ENCODE measurements around the gene AOPEP.

AOPEP gene

DNA sequence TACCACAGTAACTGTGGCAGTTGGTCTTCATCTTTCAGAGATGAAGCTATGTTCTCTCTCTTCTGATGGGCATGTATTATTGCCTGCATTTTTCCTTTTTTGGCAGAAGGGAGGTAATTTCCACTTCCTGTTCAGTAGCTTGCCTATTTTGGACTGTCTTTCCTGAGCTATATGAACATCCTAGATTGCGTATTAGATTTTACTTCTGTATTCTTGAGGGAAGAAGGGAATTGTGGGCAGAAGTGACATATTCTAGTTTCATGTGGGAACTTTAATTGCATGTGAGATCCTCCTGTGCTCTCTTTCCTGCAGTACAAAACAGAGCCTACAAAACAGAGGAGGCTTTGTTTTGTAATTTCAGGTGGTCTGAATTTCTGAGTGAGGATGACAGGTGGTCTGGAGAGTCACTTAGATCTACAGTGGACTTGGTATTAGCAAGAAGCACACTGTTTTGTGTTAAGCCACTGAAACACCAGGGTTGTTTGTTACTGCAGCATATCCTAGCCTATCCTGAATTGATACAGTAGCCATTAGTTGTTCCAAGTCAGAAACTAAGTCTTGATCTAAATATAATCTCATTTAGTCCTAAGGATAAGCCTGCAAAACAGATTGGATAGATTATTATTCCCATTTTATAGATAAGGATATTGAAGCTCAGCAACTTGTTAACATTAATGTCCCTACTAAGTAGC lies 68.1 kb downstream of the AOPEP start:
- DNase-seq (ENCODE audit: low spot score), result no peak

DNA sequence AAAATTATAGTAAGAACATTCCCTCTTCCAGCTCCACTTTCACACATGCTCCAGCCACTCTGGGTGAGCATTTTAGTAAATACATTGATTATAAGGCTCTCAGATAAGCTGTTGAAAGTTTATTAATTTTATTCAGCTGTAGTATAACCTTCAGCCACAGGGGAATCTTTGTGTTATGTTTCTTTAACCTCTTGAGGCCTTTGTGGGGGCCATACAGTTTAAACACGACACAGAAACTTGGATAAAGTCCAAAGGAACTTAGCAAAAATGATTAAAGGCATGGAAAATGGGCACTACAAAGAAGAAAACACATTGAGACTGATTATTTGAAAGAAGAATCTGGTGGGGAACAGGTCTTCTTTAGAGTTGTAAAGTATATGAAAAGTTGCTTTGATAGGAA lies 70.2 kb downstream of the AOPEP start:
- no peak for DNase-seq (ENCODE audit: low spot score)

DNA sequence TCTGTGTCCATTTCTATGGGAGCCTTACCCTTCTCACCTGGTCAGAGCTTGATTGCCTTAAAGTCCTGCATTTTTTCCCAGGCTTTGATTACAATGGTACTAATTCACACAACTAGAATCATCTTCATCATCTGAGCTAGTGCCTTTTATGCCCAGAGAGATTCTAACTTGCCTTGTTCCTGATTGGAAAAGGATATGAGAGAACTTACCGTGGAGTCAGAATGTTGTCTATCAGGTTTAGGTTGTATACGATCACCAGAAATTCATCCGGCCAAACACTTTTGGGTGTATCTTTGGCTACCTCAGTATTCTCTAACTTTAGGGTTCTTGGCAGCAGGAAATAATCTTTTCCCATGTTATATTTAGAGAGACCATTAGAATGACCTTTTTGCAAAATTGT lies 71.7 kb downstream of the AOPEP start:
- no peak for DNase-seq (ENCODE audit: low spot score)

DNA sequence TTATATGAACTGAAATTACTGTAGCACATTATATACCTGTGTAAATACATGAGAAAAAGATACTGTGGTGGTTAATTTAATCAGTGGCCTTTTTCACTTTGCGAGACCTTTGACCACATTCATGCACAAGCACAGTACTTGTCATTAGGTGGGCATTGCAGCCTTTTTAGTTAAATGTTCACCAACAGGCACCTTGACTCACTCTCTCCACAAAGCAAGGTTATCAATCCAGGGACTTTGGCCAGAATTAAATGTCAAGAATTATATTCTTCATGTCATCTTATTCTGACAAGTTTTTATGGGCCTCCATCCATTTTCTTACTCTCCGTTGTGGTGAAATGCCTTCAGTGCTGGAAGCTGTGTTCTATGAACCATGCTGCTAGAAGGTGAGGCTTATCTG lies 72.2 kb downstream of the AOPEP start:
- no peak for DNase-seq (ENCODE audit: low spot score)

DNA sequence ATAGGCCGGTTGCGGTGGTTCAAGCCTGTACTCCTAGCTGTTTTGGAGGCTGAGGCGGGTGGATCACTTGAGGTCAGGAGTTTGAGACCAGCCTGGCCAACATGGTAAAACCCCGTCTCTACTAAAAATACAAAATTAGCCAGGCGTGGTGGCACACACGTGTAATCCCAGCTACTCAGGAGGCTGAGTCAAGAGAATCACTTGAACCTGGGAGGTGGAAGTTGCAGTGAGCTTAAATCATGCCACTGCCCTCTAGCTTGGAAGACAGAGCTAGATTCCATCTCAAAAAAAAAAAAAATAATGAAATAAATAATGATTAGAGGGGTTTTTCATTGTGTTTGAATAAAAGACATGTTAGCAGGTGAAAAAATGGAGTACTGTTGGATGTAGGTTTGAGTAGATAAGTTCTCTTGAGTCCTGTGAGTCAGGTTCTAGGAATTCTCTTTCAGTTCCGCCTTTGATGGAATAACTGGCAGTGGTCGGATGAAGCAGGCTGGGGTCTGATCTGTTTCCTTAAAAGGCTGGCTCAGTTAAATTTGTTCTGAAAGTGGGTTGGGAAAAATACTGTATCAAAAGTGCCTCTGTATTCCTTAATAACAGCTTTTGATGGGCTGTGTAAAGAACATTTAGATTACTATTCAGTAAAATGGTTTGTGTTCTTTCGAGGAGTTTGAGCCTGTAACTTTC lies 73.2 kb downstream of the AOPEP start:
- no peak for DNase-seq (ENCODE audit: low spot score)

DNA sequence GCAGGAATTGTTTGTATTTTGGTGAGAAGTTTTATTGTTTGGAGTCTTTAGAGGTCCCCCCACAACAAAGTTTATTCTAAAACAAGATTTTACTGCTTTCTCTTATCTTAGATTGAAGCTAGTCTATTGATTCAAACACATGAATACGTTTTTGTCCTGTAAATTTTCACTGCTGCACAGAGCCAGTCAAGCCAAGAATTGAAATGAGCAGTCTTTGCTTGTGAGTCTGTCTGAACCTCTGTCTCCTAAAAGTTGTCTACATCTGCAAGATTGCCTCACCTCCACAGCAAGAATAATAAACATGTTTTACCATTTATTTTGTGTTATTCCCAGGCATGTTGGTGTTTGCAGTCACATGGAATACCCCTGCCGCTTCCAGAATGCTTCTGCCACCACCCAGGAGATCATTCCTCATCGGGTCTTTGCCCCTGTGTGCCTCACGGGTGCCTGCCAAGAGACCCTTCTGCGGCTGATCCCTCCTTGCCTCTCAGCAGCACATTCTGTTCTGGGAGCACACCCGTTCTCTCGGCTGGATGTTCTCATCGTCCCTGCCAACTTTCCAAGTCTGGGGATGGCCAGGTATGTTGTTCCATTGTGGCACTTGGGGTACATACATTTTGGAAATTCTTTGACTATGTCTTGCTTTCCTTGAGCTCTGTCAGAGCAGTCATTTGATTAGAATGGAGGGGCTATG lies 74.1 kb downstream of the AOPEP start:
- DNase-seq (ENCODE audit: low spot score), result no peak

DNA sequence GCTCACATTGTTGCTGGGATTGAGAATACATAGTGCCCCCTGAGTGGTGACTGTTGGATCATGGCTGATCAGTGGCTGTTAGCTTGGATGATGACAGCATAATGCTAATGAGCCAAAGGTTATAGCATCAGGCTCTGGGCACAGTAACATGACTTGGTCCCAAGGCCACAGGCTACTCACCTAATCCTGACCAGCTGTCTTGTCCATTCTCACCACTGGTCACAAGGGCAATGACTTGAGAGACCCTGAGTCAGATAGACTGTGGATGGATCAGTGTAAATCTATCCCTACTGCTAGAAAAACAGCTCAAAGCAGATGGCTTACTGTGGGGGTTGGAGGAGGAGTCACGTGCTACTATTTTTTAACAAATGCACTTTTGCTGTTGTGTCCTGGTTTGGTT lies 74.7 kb downstream of the AOPEP start:
- no peak for DNase-seq (ENCODE audit: low spot score)

DNA sequence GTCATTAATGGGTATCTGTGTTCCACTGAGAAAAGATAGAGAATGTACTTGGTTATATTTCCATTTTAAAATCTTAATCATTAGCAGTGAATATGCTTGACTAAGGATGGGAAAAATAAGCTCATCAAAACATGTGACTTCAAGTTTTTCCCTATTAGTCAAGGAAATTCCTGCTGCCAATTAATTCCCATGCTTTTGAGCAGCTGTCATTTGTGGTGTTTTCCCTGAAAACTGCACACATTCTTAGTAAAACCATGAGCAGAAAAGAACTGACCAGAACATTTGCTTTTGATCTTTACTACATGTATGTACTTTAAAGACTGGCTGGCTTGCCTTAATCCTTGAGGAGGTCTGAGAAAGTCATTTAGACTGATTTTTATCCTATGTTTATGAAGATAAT lies 75.2 kb downstream of the AOPEP start:
- DNase-seq (ENCODE audit: low spot score), result no peak

DNA sequence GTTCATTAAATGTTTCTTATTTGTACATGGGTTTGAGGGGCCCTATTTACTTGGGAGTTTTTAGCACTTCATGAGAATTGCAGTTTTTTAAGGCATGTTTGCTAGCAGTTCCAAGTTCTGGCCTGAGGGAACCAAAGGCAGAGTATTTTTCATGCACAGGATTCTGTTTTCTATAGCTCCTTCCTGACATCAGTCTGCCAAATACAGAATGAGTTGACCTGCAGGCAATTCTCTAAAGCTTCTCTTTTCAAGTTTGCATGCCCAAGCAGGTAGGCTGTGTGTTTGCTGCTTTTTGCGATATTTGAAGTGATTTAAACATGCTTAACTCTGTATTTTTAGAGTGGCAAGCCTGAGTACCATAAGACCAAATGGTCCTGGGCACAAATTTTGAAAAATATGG lies 75.8 kb downstream of the AOPEP start:
- no peak for DNase-seq (ENCODE audit: low spot score)

DNA sequence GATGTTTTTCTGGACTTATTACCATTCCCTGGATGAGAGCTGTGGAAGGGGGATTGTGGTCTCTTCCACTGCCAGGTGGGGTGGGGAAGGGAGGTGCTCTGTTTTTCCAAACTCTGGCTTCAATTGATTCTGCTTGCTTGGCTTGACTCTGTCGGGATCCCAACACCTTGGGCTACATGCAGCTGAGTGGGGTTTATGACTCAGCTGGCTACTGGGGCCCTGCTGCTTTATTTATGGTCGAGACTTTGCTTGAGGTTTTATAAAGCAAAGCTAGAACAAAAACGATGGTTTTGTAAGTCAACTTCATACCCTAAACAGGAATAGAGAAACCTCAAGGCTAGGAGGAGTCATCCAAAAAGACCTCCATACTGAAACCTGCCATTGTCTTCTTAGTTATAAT lies 76.3 kb downstream of the AOPEP start:
- DNase-seq (ENCODE audit: low spot score), result no peak

DNA sequence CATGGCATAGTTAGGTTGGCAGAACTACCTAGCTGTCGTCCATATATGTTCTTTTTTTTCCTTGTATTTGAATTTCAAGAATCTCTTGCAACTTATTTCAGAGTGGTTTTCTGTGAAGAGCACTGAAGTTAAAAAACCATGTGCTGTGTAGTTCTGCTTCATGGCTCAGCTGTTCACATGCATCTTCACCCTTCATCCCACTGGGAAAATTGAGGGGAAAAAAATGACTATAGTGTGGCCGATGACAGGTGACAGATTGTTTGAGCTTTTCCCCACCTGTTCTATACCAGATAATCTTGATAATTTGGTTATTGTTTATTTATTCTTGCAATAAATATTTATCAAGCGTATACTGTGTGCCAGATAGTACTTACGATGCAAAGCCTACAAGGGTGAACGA lies 77.8 kb downstream of the AOPEP start:
- no peak for DNase-seq (ENCODE audit: low spot score)

DNA sequence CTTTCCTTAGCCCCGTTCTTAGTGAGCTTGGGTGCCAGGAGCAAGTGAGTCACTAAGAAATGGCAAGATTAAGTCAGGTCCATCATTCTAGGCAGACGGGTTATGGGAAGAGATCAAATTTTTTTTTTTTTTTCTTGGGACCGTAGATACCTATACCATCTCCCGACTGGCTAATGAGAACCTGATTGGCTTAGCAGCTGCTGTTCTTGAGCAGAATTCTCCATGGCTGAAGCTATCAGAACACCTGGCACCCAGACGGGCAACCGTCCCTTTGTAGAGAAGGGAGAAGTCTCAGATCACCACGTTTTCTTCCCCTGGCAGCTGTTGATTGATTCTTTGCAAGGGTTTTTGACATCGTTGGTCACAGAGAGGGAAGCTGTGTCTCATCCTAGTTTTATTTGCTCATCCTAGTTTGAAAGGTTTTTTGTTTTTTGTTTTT lies 78.6 kb downstream of the AOPEP start:
- no peak for DNase-seq (ENCODE audit: low spot score)

DNA sequence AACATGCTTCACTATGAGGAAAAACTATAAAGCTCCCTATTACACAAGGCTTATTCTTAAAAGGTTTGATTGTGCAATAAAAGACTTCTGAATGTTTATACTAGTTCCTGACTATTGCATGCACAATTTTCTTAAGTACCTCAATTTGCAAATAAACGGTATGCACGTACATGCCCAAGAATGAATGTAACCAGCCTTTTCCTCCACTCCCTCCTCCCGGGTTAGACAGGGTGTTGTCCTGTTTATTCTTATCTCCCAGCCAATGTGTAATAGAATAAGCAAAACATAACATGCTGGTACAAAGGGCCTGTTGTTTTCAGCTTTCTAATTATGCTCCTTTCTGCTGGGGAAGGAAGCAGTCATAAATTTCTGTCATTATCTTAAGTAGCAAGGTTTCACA lies 79.1 kb downstream of the AOPEP start:
- no peak for DNase-seq (ENCODE audit: low spot score)

DNA sequence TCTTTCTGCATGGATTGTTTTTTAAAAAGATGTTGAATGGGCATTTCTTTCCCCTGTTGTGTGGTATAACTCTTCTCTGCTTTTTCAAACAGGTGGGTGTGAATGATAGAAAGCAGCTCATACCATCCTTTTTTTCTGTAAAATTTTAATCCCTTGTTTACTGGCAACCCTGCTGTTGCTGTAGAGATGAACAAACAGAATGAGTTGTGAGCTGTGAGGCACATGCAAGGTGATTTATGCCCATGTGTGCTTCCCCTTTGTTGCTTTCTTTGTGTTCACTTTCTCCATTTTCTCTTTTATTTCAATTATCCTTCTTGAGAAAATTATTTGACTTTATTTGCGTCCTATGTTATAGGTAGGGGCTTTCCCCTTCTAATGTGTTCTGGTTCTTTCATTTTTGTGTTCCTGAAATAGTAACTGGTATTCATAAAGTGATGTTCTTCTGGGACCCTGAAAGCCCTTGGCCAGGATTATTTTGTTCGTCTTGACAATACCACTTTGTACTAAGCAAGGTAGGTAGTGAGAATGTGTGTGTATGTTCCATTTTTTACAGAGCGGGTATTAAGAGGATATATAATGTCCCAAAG lies 79.9 kb downstream of the AOPEP start:
- DNase-seq (ENCODE audit: low spot score), result no peak

DNA sequence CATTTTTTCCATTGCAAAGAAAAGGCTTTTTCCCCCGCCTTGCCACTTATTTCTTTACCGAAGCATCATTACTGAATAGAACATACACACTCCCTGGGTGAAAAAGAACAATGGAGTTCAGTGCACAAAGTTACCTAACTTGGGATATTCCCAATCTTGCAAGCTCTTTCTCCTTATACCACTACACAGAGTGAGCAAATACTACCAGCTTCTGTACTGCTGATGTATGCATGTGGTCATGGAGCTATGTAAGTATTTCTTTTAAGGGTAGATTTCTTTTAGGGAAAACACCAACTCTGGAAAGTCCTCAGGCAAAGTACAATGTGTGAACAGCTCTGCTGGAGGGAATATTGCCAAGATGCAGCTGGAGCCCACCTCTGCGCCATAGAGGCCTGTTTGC lies 81.1 kb downstream of the AOPEP start:
- DNase-seq (ENCODE audit: low spot score), result no peak

DNA sequence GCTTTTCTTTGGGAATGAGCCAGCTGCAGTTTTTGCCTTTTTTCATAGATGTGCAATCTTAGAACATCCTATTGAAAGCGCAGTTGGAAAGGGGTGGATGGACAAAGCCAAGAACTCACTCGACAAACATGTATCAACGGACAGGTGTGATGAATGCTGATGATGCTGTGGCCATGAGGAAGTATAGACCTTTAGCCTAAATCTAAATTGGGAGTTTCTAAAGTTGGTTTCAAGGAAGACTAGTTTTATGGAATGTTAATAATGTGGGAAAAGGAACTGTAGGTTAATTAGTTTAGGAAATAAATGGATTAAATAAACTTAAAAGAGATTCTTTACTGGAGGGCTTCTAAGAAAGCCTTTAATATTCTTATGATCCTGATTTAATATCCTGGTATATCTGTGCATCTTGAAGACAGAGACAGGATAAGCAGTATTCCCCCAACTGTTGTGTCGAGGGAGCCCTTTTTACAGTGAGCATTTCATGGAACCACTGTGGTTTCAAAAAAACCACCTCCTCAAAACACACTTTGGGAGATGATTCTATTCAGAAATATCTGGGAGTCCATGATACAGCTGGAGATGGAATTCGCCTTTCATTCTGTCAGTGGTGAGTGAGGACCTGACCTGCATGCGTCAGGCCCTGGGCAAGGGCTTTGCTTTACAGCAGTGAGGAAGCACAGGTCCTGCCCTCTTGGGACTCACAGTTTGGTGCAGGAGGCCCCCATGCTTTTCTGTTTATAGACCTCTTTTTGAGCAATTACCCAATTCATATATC lies 82.6 kb downstream of the AOPEP start:
- DNase-seq (ENCODE audit: low spot score), result no peak

DNA sequence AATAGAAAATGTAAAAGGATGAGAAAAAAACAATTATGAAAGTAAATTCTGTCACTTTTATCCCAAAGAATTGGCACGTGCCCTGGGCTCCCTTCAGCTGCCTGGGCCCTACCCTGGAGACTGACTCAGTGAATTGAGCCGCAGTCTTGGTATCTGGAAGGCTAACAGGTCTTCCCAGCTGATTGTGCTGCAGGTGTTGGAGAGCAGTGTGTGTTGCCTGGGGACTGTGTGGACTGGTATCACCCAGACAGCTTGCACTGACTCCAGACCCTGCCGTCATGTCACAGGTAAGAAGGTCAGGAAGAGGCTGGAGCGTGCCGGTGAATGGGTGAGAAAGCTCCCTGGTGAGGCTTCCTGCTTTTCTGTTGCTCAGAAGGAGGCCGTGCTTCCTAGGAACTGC lies 83.3 kb downstream of the AOPEP start:
- DNase-seq (ENCODE audit: low spot score), result no peak

DNA sequence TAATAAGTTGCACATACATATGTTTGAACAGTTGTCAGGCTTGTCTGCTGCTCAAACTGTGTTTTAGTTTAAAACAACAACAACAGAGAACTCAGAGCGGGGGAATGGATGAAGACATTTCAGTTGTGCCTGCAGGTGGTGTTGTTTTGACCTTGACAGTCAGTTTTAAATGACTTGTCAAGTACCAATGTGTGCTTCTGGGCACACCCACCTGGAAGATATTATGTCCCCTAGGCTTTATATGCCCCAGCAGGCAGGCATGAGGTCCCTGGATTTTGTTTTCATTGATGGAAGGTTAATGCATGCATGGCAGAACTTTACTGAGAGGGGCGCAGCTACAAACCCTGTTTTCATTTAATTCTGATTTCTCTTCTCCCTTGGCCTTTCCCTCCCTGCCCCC lies 84.6 kb downstream of the AOPEP start:
- DNase-seq (ENCODE audit: low spot score), result no peak

DNA sequence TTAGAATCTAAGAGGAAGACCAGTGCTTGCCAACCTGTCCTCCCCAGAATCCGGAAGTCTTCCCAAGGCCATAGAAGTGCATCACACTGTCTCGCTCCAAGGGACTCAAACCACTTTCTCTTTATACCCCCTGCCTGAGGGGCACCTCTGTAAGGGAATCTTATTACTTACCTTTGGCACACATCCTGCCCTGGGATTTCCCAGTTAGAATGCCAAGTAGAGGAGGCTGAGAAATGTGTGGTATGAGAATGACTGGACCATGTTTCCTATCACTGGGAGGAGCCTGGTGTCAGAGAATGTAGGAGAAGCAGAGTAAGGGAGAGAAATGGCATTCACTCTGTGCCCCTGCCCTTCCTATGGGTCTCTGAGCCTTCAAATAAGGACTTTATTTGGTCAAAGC lies 85.8 kb downstream of the AOPEP start:
- no peak for DNase-seq (ENCODE audit: low spot score)

DNA sequence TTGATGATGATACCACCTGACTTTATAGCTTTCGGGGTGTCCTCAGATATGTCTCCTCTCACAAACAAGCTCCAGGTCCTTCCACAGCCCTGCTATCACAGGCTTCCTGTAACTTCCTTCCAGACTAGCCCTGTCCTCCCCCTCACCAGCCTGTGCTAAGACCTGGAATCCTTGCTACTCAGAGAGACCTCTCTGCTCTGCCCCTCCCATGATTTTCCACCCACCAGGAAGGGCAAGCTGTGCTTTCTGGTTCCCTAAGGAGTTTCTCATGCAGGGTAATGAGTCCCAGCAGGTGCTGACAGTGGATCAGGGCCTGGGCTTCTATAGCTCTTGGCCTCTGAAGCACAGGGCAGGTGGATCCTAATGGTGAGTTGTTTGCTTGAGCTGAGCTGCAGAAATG lies 86.9 kb downstream of the AOPEP start:
- DNase-seq (ENCODE audit: low spot score), result no peak

DNA sequence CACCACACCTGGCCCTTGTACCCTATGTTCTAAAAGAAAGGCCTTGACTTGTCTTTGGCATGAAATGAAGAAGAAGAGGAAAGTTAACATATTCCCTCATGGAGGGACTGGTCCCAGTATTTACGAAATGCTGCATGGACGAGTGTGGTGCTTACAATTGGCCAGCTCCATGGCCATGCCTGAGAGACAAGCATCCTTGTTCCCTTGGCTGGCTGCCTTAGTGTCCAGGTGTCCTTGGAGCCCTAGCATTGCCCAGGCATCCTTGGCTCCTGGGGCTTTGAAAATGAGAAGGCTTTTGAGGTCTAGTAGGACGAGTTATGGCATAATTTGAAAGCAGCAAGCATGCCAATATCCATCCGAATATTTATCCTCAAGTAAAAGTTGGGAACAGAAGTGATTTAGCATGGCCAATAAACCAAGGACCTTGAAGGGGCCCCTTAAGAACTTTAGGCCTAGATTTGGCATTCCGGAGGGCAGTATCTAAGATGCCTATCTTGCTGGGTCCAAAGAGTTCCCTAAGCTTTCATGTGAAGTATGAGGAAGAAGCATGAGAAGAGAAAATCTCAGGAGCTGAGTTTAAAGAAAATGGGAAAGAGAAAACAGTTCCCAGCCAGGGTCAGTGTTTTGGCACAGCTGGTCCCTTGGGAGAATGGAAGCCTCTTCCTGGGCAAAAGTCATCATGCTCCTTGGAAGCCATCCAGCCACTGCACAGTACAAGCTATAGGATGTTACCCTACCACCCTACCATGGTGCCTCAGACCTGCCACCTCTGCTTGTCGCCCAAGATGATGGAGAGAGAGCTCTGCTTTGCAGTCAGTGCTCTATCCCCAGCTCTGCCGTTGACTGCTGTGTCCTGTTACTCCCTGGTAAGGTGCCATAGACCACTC lies 91.0 kb downstream of the AOPEP start:
- DNase-seq (ENCODE audit: low spot score), result no peak

All from iPS-NIHi11 (cell line).